GM10266 (cell line): ENCODE results near the gene DLST.

Experiments used
- DNase-seq: peaks from one replicate; pipeline ENCODE4 v3.0.0; 2012; ENCODE audit errors: extremely low spot score
- CTCF ChIP-seq: IDR thresholded peaks from 2 replicates; pipeline ENCODE4 v1.5.1; 2012; ENCODE audit warnings: mild to moderate bottlenecking, low read depth; ENCODE audit not compliant: control insufficient read depth, insufficient read depth; ENCODE audit errors: missing control alignments

DLST gene

GRCh38 chr14:74945852-74946658 is 64.3 kb downstream of the DLST start:
- peak; percentile 97 for TF ChIP-seq CTCF
- DNase-seq, result peak; percentile 90

- DNase-seq, result no peak
- no peak for TF ChIP-seq CTCF
These were observed 65.1 kb downstream of the DLST start for GRCh38 chr14:74946659-74947281.

GRCh38 chr14:74947353-74948227 is 65.9 kb downstream of the DLST start:
- no peak for DNase-seq
- TF ChIP-seq CTCF, result no peak

- TF ChIP-seq CTCF, result no peak
- DNase-seq, result no peak
These were observed 66.8 kb downstream of the DLST start for GRCh38 chr14:74948228-74949175.

- TF ChIP-seq CTCF, result no peak
- no peak for DNase-seq
These were observed 67.5 kb downstream of the DLST start for GRCh38 chr14:74949191-74949601.

- TF ChIP-seq CTCF, result no peak
- no peak for DNase-seq
These were observed 68.3 kb downstream of the DLST start for GRCh38 chr14:74949859-74950573.
